ENCODE results near the gene SMARCC1. TPM values are rescaled to one million over a fixed set of nuclear protein-coding genes. Genes with fewer than 3 reads are reported as not detected.

SMARCC1 gene
- total and polyA plus RNA-seq, 2 donors from 2014 or later, result 11.6 to 80.4 TPM

GRCh38 chr3:47629770-47630169 is 151.9 kb downstream of the SMARCC1 start:
- FAIRE-seq, result no peak
- Histone ChIP-seq H3K4me3 (ENCODE audit: low read length in 3 of 3) (no peak overlapping the region), H3K4me1 (ENCODE audit: control insufficient read depth in 2 of 3, insufficient read depth in 2 of 3, low read depth in 1 of 3, low read length in 3 of 3) (no peaks in the 10 kb centered on the region), H3K36me3 (ENCODE audit: control insufficient read depth in 2 of 3, insufficient read depth in 3 of 3, low read length in 3 of 3) (peaks cover 10 to 34% (median 19%) of the 10 kb centered on the region in 3 donors), H3K9me3 (ENCODE audit: control insufficient read depth in 2 of 3, insufficient read depth in 1 of 3, low read length in 3 of 3) (no peaks in the 10 kb centered on the region), H3K27me3 (ENCODE audit: control insufficient read depth, insufficient read depth, low read length) (no peaks in the 10 kb centered on the region), H3K27ac (ENCODE audit: low read depth in 2 of 2, low read length in 2 of 2) (no peak overlapping the region), H3K9ac (ENCODE audit: low read length in 3 of 3) (no peak overlapping the region)
- no peak for TF ChIP-seq CTCF (IDR thresholded peaks at IDR 0.05; ENCODE audit: borderline replicate concordance, extremely low read depth, insufficient read depth)
- intact Hi-C loops (cut with DNase I), result no loop called here
- DNase-seq, result no peak

GRCh38 chr3:47628426-47628825 is 153.3 kb downstream of the SMARCC1 start:
- no peaks in the 10 kb centered on the region for H3K9me3 ChIP-seq (ENCODE audit: control insufficient read depth in 2 of 3, insufficient read depth in 1 of 3, low read length in 3 of 3)
- H3K4me3 ChIP-seq (ENCODE audit: low read length in 3 of 3), result no peak overlapping the region
- H3K9ac ChIP-seq (ENCODE audit: low read length in 3 of 3), result no peak overlapping the region
- intact Hi-C loops (cut with DNase I), result no loop called here
- H3K27ac ChIP-seq (ENCODE audit: low read depth in 2 of 2, low read length in 2 of 2), result no peak overlapping the region
- no peaks in the 10 kb centered on the region for H3K27me3 ChIP-seq (ENCODE audit: control insufficient read depth, insufficient read depth, low read length)
- TF ChIP-seq CTCF (IDR thresholded peaks at IDR 0.05; ENCODE audit: borderline replicate concordance, extremely low read depth, insufficient read depth), result no peak
- peaks cover 10 to 33% (median 19%) of the 10 kb centered on the region in 3 donors for H3K36me3 ChIP-seq (ENCODE audit: control insufficient read depth in 2 of 3, insufficient read depth in 3 of 3, low read length in 3 of 3)
- DNase-seq, result no peak
- FAIRE-seq, result no peak
- H3K4me1 ChIP-seq (ENCODE audit: control insufficient read depth in 2 of 3, insufficient read depth in 2 of 3, low read depth in 1 of 3, low read length in 3 of 3), result no peaks in the 10 kb centered on the region

- intact Hi-C loops (cut with DNase I), result no loop called here
- Histone ChIP-seq H3K36me3 (ENCODE audit: control insufficient read depth in 2 of 3, insufficient read depth in 3 of 3, low read length in 3 of 3) (peaks cover 10 to 24% (median 21%) of the 10 kb centered on the region in 3 donors), H3K9me3 (ENCODE audit: control insufficient read depth in 2 of 3, insufficient read depth in 1 of 3, low read length in 3 of 3) (no peaks in the 10 kb centered on the region), H3K4me3 (ENCODE audit: low read length in 3 of 3) (no peak overlapping the region), H3K27me3 (ENCODE audit: control insufficient read depth, insufficient read depth, low read length) (no peaks in the 10 kb centered on the region), H3K9ac (ENCODE audit: low read length in 3 of 3) (no peak overlapping the region), H3K27ac (ENCODE audit: low read depth in 2 of 2, low read length in 2 of 2) (no peak overlapping the region), H3K4me1 (ENCODE audit: control insufficient read depth in 2 of 3, insufficient read depth in 2 of 3, low read depth in 1 of 3, low read length in 3 of 3) (no peaks in the 10 kb centered on the region)
- FAIRE-seq, result no peak
- no peak for TF ChIP-seq CTCF (IDR thresholded peaks at IDR 0.05; ENCODE audit: borderline replicate concordance, extremely low read depth, insufficient read depth)
- DNase-seq, result peak in 1 of 5 donors; percentile 24
These were observed 158.8 kb downstream of the SMARCC1 start for GRCh38 chr3:47622671-47623461.

Measured in kidney (tissue), 14 donors.